IPS-15b (cell line): ENCODE results near the gene PLEKHG5.

Experiments used
- H3K27me3 ChIP-seq: one replicate; pipeline ENCODE4 v1.6.1; 2013; ENCODE audit warnings: low read length; ENCODE audit not compliant: control insufficient read depth, insufficient read depth
- H3K36me3 ChIP-seq: one replicate; pipeline ENCODE4 v1.6.1; 2013; ENCODE audit warnings: low read length; ENCODE audit not compliant: control insufficient read depth, insufficient read depth
- H3K4me1 ChIP-seq: one replicate; pipeline ENCODE4 v1.6.1; 2013; ENCODE audit warnings: mild to moderate bottlenecking, low read length; ENCODE audit not compliant: control insufficient read depth, insufficient read depth
- H3K4me3 ChIP-seq: one replicate; pipeline ENCODE4 v1.5.1; 2013; ENCODE audit warnings: low read depth, low read length
- H3K9ac ChIP-seq: one replicate; pipeline ENCODE4 v1.6.1; 2013; ENCODE audit warnings: low read depth, mild to moderate bottlenecking, low read length
- H3K9me3 ChIP-seq: one replicate; pipeline ENCODE4 v1.6.1; 2013; ENCODE audit warnings: mild to moderate bottlenecking, low read length; ENCODE audit not compliant: control insufficient read depth, insufficient read depth

Gene PLEKHG5

DNA sequence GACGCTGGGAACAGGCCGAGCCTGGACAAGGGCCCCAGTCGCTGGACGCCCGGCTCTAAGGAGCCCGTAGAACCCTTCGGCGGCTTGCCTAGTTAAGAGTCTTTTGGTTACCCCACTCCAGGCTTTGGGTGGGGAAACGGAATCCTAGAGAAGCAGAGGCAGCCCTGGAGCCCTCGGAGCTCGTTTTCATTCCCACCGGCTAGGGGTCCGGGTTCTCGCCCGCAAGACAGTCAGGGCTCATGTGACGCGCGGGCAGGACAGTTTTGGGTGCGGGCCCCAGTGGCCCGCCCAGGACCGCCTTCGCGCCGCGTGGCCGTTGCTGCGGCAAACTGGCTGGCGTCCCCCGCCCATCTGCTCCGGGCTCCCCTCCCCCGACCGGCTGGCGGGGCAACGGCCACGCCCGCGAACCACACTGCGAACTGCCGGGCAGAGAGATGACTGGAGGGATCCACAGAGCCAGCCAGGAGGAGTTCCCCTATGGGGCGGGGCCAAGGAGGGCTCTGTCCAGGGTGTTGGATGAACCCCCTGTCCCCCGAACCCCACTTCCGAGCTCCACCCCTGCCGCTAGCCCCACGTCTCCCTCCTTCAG is 70.9 kb downstream of the PLEKHG5 start:
- Histone ChIP-seq H3K4me1 (no peaks in the 10 kb centered on the region), H3K9ac (no peak overlapping the region), H3K4me3 (peak overlapping the region; percentile 58)

DNA sequence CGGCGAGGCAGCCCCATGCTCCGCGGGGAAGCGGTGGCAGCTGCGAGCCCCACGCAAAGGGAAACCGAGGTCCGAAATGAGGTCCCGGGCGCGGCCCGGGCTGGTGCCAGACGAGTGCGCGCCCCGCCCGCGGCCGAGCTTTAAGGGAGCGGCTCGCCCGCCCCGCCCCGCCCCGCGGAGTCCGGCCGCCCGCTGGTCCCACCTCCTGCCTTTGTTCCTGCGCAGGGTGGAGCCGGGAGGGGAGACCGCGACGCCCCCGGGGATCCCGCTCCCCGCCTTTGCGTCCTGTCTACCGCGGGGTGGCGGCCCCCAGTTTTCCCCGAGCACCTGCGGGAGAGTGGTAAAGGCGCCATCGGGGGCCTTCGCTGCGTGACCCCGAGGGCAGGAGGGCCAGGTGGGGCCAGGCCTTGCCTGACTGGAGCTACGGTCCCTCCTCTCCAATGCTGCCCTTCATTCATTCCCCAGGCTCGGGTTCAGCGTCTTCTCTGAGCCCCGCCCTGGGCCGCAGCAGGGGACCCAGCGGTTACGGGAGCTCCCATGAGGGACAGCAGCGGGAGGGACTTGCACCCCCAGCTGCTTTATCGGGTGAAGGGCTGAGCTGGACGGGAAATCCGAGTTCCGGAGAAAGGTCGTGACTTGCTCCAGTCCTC is 71.5 kb downstream of the PLEKHG5 start, which contains the start of gene HES2:
Gene HES2 (minus strand): TSS at position 116 of the 650 bp plus-strand sequence. CDS start 99 bp downstream, at position 17.
- H3K4me1 ChIP-seq = peaks cover 5% of the 10 kb centered on the region
- H3K9ac ChIP-seq = no peak within 1 kb of the TSS
- H3K9me3 ChIP-seq = no peaks in the 10 kb centered on the region
- H3K27me3 ChIP-seq = peaks cover 92% of the 10 kb centered on the region
- H3K4me3 ChIP-seq = peak within 1 kb of the TSS; percentile 58
- no peaks in the 10 kb centered on the region for H3K36me3 ChIP-seq

More for the DNA sequence above, 70.9 kb downstream of the PLEKHG5 start:
- H3K36me3 ChIP-seq = no peaks in the 10 kb centered on the region
- peaks cover 92% of the 10 kb centered on the region for H3K27me3 ChIP-seq
- no peaks in the 10 kb centered on the region for H3K9me3 ChIP-seq

DNA sequence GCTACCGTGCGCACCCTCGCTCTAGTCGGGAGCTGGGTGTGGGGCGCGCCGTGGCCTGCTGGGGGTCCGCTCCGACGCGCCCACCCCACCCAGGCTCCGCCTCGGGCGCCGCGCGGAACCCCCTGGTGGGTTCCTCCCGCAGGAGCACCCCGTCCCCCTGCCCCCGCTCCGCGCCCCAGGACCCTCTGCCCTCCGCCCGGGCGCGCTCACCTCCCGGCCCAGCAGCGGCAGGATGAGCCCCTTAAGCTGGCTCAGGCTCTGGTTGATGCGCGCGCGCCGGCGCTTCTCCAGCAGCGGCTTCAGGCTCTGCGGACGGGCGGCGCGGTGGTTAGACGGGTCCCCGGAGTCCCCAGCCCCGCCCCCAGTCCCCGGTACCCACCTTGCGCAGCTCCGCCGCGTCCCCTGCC is 72.1 kb downstream of the PLEKHG5 start:
- no peaks in the 10 kb centered on the region for H3K9me3 ChIP-seq
- H3K4me3 ChIP-seq = peak overlapping the region; percentile 58
- no peaks in the 10 kb centered on the region for H3K36me3 ChIP-seq
- H3K27me3 ChIP-seq = peaks cover 89% of the 10 kb centered on the region
- H3K9ac ChIP-seq = no peak overlapping the region
- peaks cover 5% of the 10 kb centered on the region for H3K4me1 ChIP-seq

DNA sequence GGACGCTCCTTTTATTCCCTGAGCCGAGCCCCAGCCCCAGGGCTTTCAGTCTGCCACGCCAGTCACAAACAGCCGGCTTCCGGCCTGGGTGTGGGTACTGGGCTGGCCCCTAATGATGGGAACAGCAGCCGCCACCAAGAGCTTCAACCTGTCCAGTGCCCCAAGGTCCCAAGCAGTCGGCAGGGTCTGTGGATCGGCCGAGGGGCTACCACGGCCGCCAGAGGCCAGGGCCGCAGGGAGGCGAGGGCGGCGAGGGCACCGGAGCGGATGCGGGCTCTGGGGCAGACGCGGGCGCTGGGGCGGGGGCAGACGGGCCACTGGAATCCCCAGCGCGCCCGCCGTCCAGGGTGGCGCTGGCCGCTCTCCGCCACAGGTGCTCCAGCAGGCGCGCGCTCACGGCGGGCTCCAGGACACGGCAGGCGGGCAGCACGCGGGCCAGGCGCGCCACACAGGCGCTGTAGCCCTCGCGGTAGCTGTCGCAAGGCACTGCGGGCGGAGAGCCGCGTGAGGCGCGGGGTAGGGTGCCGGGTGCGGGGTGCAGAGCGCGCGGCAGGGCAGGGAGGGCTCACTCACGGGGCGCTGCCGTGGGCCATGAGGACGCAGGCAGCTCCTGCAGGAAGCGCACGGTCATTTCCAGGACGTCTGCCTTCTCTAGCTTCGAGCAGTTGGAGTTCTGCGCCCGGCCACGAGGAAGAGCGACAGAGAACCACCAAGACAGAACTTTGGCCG is 72.6 kb downstream of the PLEKHG5 start:
- H3K4me3 ChIP-seq = peak overlapping the region; percentile 58
- H3K4me1 ChIP-seq = peaks cover 5% of the 10 kb centered on the region
- peaks cover 85% of the 10 kb centered on the region for H3K27me3 ChIP-seq

DNA sequence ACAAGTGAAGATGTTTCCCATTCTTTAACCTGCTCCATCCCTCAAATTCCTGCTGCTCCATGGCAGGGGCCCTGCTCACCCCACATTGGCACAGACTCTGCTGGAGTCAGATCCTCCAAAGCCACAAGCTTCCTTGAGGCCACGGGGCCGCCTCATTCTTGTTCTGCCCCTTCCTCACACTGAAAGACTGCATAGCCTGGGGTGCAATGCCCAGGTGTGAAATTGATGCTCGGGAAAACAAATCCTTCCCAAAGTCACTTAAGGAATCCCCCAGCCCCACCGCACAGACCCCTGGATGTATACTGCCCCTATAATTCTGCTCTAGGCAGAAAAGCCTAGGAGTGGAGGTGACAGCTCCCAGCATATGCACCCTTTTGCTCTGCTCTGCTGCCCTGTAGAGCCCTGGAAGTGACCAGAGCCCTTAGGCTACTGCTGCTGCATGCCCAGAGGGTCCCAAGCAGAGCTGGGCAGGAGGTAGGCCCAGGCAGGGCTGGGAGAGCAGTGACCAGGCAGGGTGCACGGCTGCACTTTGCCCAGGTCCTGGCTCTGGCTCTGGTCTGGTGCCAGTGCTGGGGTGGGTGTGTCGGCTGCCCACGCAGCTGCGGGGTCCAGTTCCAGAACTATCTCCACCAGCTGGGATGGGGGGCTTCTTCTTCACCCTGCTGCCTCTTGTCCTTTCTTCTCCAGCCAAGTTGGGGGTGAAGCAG is 73.4 kb downstream of the PLEKHG5 start:
- H3K4me1 ChIP-seq = peaks cover 5% of the 10 kb centered on the region
- no peak overlapping the region for H3K9ac ChIP-seq
- H3K27me3 ChIP-seq = peaks cover 82% of the 10 kb centered on the region
- H3K9me3 ChIP-seq = no peaks in the 10 kb centered on the region
- no peak overlapping the region for H3K4me3 ChIP-seq
- H3K36me3 ChIP-seq = no peaks in the 10 kb centered on the region

More for the DNA sequence above, 72.6 kb downstream of the PLEKHG5 start:
- Histone ChIP-seq H3K9me3 (no peaks in the 10 kb centered on the region), H3K36me3 (no peaks in the 10 kb centered on the region), H3K9ac (no peak overlapping the region)
